Measurements from ENCODE around the gene TNS3.
"Not testable (repeated sequence)": the region's sequence is repeated elsewhere in the genome, so short reads cannot be mapped to it uniquely, and the experiment has no call there.

DNA sequence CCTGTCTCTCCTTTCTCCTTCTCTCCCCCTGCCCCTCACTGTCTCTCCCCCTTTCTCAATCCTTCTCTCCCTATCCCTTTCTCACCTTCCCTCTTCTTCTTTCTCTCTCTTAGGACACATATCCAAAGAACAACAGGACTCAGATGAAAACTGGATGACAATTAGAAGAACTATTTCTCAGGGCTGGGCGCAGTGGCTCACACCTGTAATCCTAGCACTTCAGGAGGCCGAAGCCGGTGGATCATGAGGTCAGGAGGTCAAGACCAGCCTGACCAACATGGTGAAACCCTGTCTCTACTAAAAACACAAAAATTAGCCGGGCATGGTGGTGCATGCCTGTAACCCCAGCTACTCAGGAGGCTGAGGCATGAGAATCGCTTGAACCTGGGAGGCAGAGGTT, 8.3 kb upstream of the TNS3 start:
- TF ChIP-seq, protein P1, sequence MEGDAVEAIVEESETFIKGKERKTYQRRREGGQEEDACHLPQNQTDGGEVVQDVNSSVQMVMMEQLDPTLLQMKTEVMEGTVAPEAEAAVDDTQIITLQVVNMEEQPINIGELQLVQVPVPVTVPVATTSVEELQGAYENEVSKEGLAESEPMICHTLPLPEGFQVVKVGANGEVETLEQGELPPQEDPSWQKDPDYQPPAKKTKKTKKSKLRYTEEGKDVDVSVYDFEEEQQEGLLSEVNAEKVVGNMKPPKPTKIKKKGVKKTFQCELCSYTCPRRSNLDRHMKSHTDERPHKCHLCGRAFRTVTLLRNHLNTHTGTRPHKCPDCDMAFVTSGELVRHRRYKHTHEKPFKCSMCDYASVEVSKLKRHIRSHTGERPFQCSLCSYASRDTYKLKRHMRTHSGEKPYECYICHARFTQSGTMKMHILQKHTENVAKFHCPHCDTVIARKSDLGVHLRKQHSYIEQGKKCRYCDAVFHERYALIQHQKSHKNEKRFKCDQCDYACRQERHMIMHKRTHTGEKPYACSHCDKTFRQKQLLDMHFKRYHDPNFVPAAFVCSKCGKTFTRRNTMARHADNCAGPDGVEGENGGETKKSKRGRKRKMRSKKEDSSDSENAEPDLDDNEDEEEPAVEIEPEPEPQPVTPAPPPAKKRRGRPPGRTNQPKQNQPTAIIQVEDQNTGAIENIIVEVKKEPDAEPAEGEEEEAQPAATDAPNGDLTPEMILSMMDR (IDR thresholded peaks at IDR 0.05) = not testable (repeated sequence)
- not testable (repeated sequence) for TF ChIP-seq POLR2AphosphoS5 (IDR thresholded peaks at IDR 0.05; ENCODE audit: low read depth, low read length); SIN3A (IDR thresholded peaks at IDR 0.05; ENCODE audit: borderline replicate concordance, insufficient read depth, low read depth, low read length)
- TF ChIP-seq, protein P2, sequence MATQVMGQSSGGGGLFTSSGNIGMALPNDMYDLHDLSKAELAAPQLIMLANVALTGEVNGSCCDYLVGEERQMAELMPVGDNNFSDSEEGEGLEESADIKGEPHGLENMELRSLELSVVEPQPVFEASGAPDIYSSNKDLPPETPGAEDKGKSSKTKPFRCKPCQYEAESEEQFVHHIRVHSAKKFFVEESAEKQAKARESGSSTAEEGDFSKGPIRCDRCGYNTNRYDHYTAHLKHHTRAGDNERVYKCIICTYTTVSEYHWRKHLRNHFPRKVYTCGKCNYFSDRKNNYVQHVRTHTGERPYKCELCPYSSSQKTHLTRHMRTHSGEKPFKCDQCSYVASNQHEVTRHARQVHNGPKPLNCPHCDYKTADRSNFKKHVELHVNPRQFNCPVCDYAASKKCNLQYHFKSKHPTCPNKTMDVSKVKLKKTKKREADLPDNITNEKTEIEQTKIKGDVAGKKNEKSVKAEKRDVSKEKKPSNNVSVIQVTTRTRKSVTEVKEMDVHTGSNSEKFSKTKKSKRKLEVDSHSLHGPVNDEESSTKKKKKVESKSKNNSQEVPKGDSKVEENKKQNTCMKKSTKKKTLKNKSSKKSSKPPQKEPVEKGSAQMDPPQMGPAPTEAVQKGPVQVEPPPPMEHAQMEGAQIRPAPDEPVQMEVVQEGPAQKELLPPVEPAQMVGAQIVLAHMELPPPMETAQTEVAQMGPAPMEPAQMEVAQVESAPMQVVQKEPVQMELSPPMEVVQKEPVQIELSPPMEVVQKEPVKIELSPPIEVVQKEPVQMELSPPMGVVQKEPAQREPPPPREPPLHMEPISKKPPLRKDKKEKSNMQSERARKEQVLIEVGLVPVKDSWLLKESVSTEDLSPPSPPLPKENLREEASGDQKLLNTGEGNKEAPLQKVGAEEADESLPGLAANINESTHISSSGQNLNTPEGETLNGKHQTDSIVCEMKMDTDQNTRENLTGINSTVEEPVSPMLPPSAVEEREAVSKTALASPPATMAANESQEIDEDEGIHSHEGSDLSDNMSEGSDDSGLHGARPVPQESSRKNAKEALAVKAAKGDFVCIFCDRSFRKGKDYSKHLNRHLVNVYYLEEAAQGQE (IDR thresholded peaks at IDR 0.05; ENCODE audit: insufficient read depth in 1 of 2, low read depth in 2 of 2, low read length in 1 of 2) = not testable (repeated sequence)
